ENCODE results near the gene F11.

- no peak for TF ChIP-seq CTCF (IDR thresholded peaks at IDR 0.05)
- no peak for TF ChIP-seq POLR2A (IDR thresholded peaks at IDR 0.05)
These were observed 5.2 kb downstream of the F11 start for GRCh38 chr4:186271081-186271678.

Measured in body of pancreas (tissue), 4 donors.